Kidney tubule cell (primary cell): Measurements from ENCODE around the gene HNRNPK.

ENCODE experiments used
- DNase-seq: peaks from one replicate; pipeline ENCODE4 v3.0.0-alpha.2; 2018; ENCODE audit warnings: low spot score

The HNRNPK gene

GRCh38 chr9:83979812-83980394 lies at the start of gene HNRNPK:
Gene HNRNPK, minus strand, starts transcription at chr9:83980215. Its CDS starts 1,963 bp downstream, at chr9:83978252.
- peak; percentile 98 for DNase-seq

DNA sequence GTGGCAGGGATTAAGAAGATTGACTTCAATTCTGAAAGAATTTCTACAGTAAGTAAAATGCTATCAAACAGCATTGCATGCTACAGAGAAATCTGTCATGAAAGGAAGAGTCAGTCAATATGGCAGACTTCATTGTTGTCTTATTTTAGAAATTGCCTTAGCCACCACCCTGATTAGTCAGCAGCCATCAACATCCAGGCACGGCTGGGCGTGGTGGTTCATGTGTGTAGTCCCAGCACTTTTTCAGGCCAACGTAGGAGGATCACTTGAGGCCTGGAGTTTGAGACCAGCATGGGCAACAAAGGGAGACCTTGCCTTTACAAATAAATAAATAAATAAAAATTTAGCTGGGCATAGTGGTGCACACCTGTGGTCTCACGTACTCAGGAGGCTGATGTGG lies 47.2 kb upstream of the HNRNPK start:
- DNase-seq, result no peak

GRCh38 chr9:84024041-84024575 lies 44.1 kb upstream of the HNRNPK start:
- no peak for DNase-seq

- DNase-seq, result no peak
Observed at GRCh38 chr9:84007662-84008061, 27.6 kb upstream of the HNRNPK start.

DNA sequence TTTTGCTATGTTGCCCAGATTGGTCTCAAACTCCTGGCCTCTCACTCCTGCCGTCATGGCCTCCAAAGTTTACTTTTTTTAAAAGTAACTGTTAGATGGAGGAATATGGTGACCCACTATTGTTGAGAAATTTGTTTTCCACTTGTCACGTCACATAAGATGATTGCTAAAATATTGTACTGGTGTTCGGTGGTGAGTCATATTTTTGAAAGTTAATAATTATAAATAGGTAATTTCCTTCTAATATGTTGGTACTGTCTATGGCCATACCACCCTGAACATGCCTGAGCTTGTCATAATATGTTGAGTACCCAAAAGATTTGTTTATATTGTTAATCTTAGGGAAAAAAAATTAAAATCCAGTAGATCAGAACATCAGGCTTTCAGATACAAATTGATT lies 23.2 kb upstream of the HNRNPK start:
- DNase-seq, result peak; percentile 26

- DNase-seq, result peak; percentile 34
Observed at GRCh38 chr9:84002344-84002743, 22.3 kb upstream of the HNRNPK start.

GRCh38 chr9:84001621-84002020 lies 21.6 kb upstream of the HNRNPK start:
- no peak for DNase-seq

- DNase-seq, result no peak
Observed at GRCh38 chr9:84000186-84000585, 20.2 kb upstream of the HNRNPK start.

DNA sequence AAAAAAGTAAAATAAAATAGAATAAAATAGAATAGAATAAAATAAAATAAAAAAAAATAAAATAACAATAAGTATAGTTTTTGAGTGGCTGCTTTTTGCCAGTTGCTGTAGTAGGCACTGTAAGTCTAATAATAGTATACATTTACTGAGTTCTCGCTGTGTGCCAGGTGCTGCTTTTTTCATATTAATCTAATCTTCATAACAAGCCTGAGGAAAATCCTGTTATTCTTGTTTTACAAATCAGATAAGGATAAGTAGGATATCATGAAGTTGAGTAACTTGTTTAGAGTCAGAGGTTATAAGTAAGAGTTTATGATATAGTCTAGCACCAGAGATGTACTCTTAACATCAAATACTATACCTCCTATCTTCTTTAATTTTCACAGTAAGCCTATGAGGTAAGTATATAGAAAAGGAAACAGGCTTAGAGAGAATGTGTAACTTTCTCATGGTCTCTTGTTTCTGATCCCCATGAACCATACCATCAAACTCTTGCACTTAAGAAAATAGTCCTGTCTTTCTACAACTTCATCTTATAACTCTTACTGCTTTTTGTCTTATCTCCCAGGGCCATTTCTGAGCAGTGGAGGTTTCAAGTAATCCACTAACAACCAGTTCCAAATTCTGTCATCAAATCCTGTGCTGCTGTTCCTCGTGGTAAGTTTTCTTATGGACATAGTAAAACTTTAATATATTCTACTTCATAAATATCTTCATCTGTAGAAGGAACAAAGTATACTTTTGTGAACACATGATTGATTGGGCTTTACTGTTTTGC lies 19.3 kb upstream of the HNRNPK start:
- DNase-seq, result no peak

DNA sequence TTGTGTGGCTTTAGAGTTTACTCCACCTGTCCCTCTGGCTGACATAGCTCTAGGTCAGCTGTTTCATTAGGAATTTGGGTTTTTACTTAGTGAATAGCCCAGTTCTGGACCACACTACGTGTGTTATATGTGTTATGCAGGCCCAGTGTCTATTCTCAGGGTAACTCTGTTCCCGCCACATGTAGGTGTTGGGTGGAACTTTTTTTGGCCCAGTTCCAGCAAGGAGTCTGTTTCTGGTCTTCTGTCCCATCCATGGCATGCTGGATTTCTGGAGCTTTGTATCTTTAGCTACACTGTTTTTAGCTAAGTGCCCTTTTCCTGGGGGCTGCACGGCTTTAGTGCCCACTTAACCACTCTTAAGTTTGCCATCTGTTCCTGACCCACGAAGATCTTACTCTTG lies 16.1 kb upstream of the HNRNPK start:
- DNase-seq, result no peak

GRCh38 chr9:83992901-83993300 lies 12.9 kb upstream of the HNRNPK start:
- DNase-seq, result no peak

DNA sequence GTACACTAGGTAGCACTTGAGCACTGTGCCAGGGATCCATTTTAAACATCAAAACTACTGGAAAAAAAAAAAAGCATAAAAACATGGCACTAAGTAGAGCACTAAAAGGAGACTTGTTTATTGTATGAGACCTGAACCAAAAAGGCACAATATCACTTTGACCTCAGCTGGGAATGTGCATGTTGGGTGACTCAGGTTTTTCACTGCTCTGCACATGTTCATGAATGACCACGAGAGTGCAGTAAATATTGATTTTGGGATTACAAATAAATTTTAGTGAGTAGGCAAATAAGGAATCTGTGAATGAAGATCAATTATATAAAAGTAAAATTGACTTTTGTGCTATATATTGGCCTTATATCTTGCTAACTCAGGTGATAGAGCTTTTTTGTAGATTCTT lies 12.4 kb upstream of the HNRNPK start:
- peak; percentile 23 for DNase-seq

DNA sequence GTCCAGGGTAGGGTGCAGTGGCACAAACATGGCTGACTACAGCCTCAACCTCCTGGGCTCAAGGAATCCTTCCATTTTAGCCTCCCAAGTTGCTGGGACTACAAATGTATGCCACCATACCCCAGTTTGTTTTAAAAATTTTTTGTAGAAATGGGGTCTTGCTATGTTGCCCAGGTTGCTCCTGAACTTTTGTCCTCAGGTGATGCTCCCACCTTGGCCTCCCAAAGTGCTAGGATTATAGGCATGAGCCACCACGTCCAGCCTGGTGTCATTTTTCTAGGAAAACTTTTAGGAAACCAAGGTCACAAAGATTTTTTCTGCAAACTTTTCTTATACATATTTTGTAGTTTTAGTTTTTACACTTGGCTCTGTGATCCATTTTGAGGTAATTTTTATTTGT lies 11.3 kb upstream of the HNRNPK start:
- DNase-seq, result no peak

DNA sequence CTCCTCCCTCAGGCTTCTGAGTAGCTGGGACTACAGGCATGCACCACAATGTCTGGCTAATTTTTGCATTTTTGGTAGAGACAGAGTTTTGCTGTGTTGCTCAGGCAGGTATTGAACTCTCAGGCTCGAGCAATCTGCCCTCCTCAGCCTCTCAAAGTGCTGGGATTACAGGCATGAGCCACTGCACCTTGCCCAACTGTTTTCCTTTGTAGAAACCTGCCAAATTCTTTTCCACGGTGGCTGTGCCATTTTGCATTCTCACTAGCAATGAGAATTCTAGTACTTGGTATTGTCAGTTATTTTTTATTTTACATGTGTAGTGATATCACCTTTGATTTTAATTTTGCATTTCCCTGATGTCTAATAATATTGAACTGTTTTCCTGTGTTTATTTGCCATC lies 8.4 kb upstream of the HNRNPK start:
- DNase-seq, result no peak

DNA sequence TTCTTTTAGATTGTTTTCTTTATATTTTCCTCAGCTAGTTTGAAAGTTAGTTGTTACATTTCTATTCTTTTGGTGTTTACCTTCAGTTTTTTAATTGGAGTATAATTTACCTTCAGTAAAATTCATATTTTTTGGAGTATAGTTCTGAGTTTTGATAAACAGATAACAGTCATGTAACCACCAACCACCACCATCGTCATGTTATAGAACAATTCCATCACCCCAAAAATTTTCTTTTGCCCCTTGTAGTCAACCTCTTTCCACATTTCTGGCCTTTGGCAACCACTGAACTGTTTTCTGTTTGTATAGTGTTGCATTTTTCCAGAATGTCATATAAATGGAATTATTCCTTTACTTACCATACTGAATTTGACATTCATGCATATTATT lies 7.4 kb upstream of the HNRNPK start:
- DNase-seq, result no peak

DNA sequence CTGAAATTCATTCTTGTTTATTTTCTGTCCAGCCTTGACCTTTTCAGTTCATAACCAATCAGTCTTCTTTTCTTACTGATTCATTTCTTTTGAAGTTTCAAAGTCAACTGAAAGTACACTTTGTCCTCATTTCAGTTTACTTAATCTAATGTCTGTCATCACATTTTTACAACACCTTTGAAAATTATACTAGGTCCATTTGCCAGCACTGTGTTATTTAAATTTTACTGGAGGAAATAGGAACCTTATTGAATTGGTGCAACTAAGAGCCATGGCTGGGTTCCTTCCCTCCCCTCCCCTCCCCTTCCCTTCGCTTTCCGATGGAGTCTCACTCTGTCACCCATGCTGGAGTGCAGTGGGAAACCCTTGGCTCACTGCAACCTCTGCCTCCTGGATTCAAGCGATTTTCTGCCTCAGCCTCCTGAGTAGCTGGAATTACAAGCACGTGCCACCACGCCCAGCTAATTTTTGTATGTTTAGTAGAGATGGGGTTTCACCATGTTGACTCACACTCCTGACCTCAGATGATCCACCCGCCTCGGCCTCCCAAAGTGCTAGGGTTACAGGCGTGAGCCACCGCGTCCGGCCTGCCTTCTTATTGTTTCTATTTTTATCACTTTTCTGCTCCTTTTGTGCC lies 6.9 kb upstream of the HNRNPK start:
- DNase-seq, result peak; percentile 55

DNA sequence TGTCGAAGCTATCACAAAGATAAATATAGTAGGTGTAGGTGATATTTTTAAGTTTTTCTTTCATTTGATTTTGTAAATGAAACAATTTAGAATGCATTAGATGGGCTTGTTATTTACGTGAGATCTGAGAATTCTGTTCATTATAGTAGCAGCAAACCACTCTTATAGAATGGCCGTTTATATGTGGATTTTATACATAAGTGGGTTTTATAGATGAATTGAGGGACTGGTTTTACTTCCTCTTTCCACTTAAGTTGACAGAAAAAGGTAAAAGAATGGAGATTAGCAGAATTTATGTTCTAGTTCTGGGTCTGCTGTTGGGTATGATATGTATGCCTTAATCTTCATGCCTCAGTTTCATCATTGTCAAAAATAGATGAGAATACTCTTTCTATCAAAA lies 6.2 kb upstream of the HNRNPK start:
- DNase-seq, result no peak

DNA sequence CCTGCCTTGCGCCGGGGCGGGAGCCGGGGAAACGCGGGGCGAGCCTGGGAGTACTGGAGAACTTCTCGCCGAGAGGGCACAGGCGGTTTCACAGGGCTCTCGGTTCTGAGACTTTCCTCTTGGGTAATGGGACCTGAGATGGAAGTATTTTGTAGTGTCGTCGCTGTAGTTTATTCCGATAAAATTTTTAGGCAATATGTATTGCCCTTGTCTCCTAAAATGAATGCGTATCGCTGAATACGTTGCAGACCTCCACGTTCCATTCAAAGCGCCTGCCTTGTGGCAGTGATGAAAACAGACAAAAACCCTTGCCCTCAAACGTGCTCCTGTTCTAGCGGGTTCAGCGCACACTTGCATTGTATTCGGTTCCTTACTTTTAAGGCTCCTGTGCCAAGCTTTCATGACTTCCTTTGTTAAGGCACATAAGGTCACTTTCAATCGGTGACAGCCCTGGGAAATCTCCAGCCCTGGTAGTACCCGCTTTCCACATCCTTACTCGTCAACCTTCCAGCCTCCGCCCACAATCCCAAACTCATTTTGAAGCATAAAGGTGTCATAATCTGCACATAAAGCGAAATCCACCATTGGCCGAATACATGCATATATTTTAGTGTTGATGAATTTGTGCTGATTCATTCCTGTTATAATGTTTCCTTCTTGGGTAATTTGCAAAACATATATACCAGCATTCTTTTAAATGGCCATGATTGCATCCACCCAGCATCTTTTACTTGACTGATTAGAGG lies 1.3 kb upstream of the HNRNPK start:
- peak; percentile 44 for DNase-seq

DNA sequence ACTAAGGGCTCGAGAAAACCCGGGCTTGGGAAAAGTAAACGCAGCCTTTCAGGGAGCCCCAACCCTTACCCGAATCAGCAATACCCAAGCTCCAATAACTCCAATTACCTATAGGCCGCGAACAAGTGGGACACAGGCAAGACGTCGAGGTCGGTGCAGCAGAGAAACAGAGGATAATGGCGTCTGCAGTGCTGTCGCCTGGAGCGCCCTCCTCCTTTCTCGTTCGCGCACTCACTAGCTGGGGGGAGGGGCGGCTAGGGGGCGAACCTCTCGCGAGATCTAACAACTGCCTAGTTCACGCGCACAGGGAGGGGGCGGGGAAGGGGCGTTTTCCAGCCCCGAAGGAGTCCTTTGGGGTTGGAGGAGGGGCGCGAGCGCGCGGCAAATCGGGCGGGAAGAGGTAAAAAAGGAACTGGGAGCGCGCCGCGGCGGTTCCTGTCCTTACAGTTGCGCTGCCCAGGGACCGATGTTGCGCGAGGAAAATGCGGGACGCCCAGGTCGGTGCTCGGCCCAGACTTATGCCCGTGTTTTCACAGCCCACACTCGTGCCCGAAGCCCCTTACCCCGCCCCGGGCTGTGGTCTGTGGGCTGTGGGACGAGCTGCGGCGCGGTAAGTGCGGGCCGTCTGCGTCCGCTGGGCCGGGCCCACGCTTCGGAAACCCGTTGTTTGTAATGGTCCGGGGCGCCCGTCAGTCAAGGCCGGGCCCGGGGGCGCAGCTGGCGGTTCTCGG lies 545 bp upstream of the HNRNPK start, which contains the start of gene RMI1:
TSS of gene RMI1 (plus strand) at position 411 of the 731 bp plus-strand sequence. CDS start 20,182 bp downstream, outside the sequence.
- peak; percentile 97 for DNase-seq

DNA sequence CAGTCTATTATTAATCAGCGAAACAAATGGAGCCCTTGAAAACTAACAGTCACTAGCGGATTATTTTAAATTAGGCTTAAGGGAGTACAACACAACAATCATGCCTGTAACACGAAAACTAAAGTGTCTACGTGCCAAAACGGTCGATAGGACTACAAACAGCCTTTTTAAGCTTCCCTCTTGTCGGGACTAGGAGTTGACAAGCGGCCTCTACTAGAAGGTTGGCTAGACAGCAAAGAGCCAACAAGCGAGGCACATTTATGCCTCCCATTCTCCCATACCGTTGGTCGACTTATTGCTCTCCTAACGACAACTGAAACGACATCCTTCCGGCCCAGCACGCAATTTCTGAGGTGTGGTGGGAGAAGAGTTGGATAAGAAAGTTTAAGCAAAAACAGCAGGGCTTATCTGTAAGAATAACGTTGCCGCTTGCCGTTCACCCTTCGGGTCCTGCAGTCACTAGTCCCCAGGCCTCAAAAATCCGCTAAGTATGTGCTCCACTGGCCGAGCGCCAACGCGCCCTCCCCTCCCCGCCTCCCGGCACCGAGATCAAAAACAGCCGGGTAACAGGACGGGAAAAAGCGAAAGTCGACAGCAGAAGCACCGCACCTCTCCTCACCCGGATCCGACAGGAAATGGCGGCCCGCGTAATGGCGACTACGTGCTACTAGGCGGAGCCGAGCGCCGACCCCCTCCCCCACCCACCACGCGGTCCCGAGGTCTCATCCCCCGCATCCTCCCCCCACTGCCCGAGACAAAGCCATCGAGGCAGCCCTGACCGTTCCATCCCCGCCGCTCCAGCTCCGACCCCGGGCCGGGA lies 813 bp downstream of the HNRNPK start:
- peak; percentile 86 for DNase-seq

DNA sequence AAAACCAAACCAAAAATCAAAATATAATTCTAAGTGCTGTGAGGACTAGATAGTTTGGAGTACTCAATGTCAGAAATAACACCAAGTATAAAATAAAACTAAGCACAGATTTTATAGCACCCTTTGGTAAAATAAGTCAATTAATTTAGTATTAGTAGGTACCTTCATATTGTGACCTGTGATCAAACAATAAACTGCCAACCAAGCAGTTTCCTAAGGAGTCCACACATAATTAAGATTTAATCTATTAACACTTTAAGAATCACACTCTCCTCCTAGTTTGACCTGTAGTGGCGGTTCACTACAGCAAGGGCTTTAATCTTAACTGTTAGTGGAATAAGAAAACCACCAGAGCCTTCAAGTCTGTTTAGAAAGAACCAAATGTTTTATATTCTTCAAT lies 2.8 kb downstream of the HNRNPK start:
- DNase-seq, result no peak
